GM19193 (cell line): ENCODE measurements around the gene EMX2.

Experiments
- POLR2A ChIP-seq: IDR thresholded peaks from 4 replicates; pipeline ENCODE4 v1.6.1; 2011; ENCODE audit not compliant: insufficient read depth, insufficient read length; ENCODE audit errors: extremely low read depth

EMX2 gene

GRCh38 chr10:117590101-117590875 is 47.7 kb downstream of the EMX2 start:
- TF ChIP-seq POLR2A, result no peak

- no peak for TF ChIP-seq POLR2A
Observed at GRCh38 chr10:117591043-117591442, 48.5 kb downstream of the EMX2 start.

- TF ChIP-seq POLR2A, result no peak
Observed at GRCh38 chr10:117594722-117595121, 52.2 kb downstream of the EMX2 start.

- TF ChIP-seq POLR2A, result no peak
Observed at GRCh38 chr10:117596706-117597105, 54.2 kb downstream of the EMX2 start.

GRCh38 chr10:117597216-117597615 is 54.7 kb downstream of the EMX2 start:
- TF ChIP-seq POLR2A, result no peak
